Measurements from ENCODE around the gene ORAI2.
"Not testable (repeated sequence)": the region's sequence is repeated elsewhere in the genome, so short reads cannot be mapped to it uniquely, and the experiment has no call there.

DNA sequence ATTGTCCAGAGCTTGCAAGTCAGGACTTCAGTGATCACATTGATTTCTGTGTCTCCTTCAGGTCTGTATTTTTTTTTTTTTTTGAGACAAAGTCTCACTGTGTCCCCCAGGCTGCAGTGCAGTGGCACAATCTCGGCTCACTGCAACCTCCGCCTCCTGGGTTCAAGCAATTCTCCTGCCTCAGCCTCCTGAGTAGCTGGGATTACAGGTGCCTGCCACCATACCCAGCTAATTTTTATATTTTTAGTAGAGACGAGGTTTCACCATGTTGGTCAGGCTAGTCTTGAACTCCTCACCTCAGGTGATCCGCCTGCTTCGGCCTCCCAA, 28.6 kb upstream of the ORAI2 start:
- TF ChIP-seq, protein P1, sequence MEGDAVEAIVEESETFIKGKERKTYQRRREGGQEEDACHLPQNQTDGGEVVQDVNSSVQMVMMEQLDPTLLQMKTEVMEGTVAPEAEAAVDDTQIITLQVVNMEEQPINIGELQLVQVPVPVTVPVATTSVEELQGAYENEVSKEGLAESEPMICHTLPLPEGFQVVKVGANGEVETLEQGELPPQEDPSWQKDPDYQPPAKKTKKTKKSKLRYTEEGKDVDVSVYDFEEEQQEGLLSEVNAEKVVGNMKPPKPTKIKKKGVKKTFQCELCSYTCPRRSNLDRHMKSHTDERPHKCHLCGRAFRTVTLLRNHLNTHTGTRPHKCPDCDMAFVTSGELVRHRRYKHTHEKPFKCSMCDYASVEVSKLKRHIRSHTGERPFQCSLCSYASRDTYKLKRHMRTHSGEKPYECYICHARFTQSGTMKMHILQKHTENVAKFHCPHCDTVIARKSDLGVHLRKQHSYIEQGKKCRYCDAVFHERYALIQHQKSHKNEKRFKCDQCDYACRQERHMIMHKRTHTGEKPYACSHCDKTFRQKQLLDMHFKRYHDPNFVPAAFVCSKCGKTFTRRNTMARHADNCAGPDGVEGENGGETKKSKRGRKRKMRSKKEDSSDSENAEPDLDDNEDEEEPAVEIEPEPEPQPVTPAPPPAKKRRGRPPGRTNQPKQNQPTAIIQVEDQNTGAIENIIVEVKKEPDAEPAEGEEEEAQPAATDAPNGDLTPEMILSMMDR (IDR thresholded peaks at IDR 0.05 in 8 of 11, conservative IDR thresholded peaks at IDR 0.05 in 3 of 11) = peak in 1 of 11 experiments; percentile 3
- TF ChIP-seq POLR2A (IDR thresholded peaks at IDR 0.05) = not testable (repeated sequence)
